NCI-H2196 treated with DMSO at 0.1 percent for 48 hours (cell line): ENCODE data around the gene PRKAA1.
A peak's percentile ranks its signal among the peaks of the same experiment; 100 is the strongest.

ENCODE experiments used
- DNase-seq: peaks from one replicate; lab custom pipeline; 2025; ENCODE audit not compliant: unreplicated experiment; lab: John Stamatoyannopoulos, UW

PRKAA1 gene

GRCh38 chr5:40798012-40798800 is at the start of gene PRKAA1:
Gene PRKAA1, minus strand, starts transcription at chr5:40798374. Its CDS starts 185 bp downstream, at chr5:40798189.
- DNase-seq, result peak; percentile 82

- no peak for DNase-seq
These were observed 49.4 kb upstream of the PRKAA1 start for GRCh38 chr5:40847525-40847924.

- no peak for DNase-seq
These were observed 48.2 kb upstream of the PRKAA1 start for GRCh38 chr5:40846371-40846770.

GRCh38 chr5:40844565-40844964 is 46.4 kb upstream of the PRKAA1 start:
- DNase-seq, result no peak

- DNase-seq, result no peak
These were observed 44.2 kb upstream of the PRKAA1 start for GRCh38 chr5:40842351-40842750.

- DNase-seq, result no peak
These were observed 43.1 kb upstream of the PRKAA1 start, which contains the start of gene CARD6 for GRCh38 chr5:40841068-40841805. Gene CARD6, plus strand, starts transcription at chr5:40841367. Its CDS starts 16 bp downstream, at chr5:40841383.

- DNase-seq, result no peak
These were observed 39.9 kb upstream of the PRKAA1 start for GRCh38 chr5:40838086-40838485.

- DNase-seq, result peak; percentile 95
These were observed 36.9 kb upstream of the PRKAA1 start, which contains the start of gene RPL37 for GRCh38 chr5:40834849-40835787. Gene RPL37, minus strand, starts transcription at chr5:40835222. Its CDS starts 37 bp downstream, at chr5:40835185.

GRCh38 chr5:40834391-40834848 is 36.2 kb upstream of the PRKAA1 start:
- DNase-seq, result no peak

GRCh38 chr5:40833712-40834229 is 35.6 kb upstream of the PRKAA1 start:
- DNase-seq, result no peak

- DNase-seq, result no peak
These were observed 34.2 kb upstream of the PRKAA1 start for GRCh38 chr5:40832345-40832744.

- no peak for DNase-seq
These were observed 33.4 kb upstream of the PRKAA1 start for GRCh38 chr5:40831346-40832210.

- DNase-seq, result no peak
These were observed 31.8 kb upstream of the PRKAA1 start for GRCh38 chr5:40829748-40830533.

- no peak for DNase-seq
These were observed 30.8 kb upstream of the PRKAA1 start for GRCh38 chr5:40828690-40829661.

- no peak for DNase-seq
These were observed 30.0 kb upstream of the PRKAA1 start for GRCh38 chr5:40828021-40828631.

GRCh38 chr5:40827188-40827977 is 29.2 kb upstream of the PRKAA1 start:
- no peak for DNase-seq
